SK-N-DZ (cell line): ENCODE measurements around the gene VDAC1.

Experiments
- DNase-seq: peaks from one replicate; pipeline ENCODE4 v3.0.0-alpha.2; 2015; ENCODE audit warnings: low spot score

The VDAC1 gene

GRCh38 chr5:134025786-134026185 is 21.0 kb upstream of the VDAC1 start:
- no peak for DNase-seq

GRCh38 chr5:134024811-134025210 is 20.0 kb upstream of the VDAC1 start:
- DNase-seq: no peak

GRCh38 chr5:134022333-134022732 is 17.6 kb upstream of the VDAC1 start:
- no peak for DNase-seq

- no peak for DNase-seq
These were observed 15.4 kb upstream of the VDAC1 start for GRCh38 chr5:134020188-134020587.

GRCh38 chr5:134019636-134020035 is 14.9 kb upstream of the VDAC1 start:
- no peak for DNase-seq

- DNase-seq: no peak
These were observed 14.2 kb upstream of the VDAC1 start for GRCh38 chr5:134018986-134019316.

- no peak for DNase-seq
These were observed 13.6 kb upstream of the VDAC1 start for GRCh38 chr5:134018154-134018985.

GRCh38 chr5:134008266-134008749 is 3.5 kb upstream of the VDAC1 start:
- no peak for DNase-seq

- DNase-seq: peak; percentile 58
These were observed 2.9 kb upstream of the VDAC1 start for GRCh38 chr5:134007581-134008265.

GRCh38 chr5:134006115-134006514 is 1.3 kb upstream of the VDAC1 start:
- DNase-seq: no peak

- DNase-seq: peak; percentile 62
These were observed 764 bp upstream of the VDAC1 start for GRCh38 chr5:134005417-134006061.

GRCh38 chr5:134003817-134004625 is 754 bp downstream of the VDAC1 start:
- no peak for DNase-seq

- no peak for DNase-seq
These were observed 1.5 kb downstream of the VDAC1 start for GRCh38 chr5:134003064-134003816.

- DNase-seq: no peak
These were observed 2.6 kb downstream of the VDAC1 start for GRCh38 chr5:134001938-134002731.

- no peak for DNase-seq
These were observed 3.9 kb downstream of the VDAC1 start for GRCh38 chr5:134000696-134001453.

- DNase-seq: no peak
These were observed 4.7 kb downstream of the VDAC1 start for GRCh38 chr5:134000091-134000511.

GRCh38 chr5:133998807-133999206 is 6.0 kb downstream of the VDAC1 start:
- no peak for DNase-seq

- DNase-seq: no peak
These were observed 6.7 kb downstream of the VDAC1 start for GRCh38 chr5:133998042-133998441.

GRCh38 chr5:133996683-133997252 is 8.0 kb downstream of the VDAC1 start:
- DNase-seq: no peak
